ENCODE data around the gene EFCAB12.

DNA sequence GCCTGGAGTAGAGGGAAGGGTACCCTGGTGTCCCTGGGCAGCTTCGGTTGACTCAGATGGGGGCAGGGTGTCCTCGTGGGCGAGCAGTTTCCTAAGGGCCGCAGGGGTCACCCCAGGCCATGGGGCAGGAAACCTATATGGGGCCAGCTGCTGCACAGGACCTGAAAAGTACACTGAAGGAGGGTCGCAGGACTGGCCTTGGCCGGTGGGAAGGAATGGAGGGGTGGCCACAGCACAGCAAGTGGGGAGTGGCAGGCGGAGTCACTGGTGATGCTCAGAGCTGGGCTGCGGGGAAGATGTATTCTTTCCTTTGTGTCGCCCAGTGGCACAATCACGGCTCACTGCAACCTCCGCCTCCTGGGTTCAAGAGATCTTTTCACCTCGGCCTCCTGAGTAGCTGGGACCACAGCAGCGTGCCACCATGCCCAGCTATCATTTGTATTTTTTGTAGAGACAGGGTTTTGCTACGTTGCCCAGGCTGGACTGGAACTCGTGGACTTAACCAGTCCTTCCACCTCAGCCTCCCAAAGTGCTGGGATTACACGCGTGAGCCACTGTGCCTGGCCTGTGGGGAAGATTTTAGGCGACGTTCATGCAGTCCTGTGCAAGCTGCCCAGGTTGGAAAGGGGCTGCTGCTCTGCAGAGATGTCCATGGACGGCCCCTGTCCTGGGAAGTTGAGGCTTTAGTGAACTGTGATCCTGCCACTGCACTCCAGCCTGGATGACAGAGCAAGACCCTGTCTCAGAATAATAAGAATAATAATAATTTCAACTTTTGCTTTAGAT, 57.2 kb downstream of the EFCAB12 start:
- TF ChIP-seq HDAC2 (IDR thresholded peaks at IDR 0.05) = no peak
- TF ChIP-seq, protein P1, sequence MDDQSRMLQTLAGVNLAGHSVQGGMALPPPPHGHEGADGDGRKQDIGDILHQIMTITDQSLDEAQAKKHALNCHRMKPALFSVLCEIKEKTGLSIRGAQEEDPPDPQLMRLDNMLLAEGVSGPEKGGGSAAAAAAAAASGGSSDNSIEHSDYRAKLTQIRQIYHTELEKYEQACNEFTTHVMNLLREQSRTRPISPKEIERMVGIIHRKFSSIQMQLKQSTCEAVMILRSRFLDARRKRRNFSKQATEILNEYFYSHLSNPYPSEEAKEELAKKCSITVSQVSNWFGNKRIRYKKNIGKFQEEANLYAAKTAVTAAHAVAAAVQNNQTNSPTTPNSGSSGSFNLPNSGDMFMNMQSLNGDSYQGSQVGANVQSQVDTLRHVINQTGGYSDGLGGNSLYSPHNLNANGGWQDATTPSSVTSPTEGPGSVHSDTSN (IDR thresholded peaks at IDR 0.05) = no peak
- no peak for TF ChIP-seq POLR2A (IDR thresholded peaks at IDR 0.05; ENCODE audit: low read length)
- TF ChIP-seq, protein P2, sequence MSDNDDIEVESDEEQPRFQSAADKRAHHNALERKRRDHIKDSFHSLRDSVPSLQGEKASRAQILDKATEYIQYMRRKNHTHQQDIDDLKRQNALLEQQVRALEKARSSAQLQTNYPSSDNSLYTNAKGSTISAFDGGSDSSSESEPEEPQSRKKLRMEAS (IDR thresholded peaks at IDR 0.05) = no peak
- no peak for TF ChIP-seq SMC3 (IDR thresholded peaks at IDR 0.05)

All from A549 (cell line).